Activated T-helper 1 cell treated with Interleukin-2 at 50 U/mL for 16 hours (primary cell): ENCODE data around the gene TSR1.
"Not testable (repeated sequence)": the region's sequence is repeated elsewhere in the genome, so short reads cannot be mapped to it uniquely, and the experiment has no call there.

Experiments
- DNase-seq: peaks from one replicate; pipeline ENCODE4 v3.0.0-alpha.2; 2020; ENCODE audit warnings: low read depth

The TSR1 gene

GRCh38 chr17:2336852-2337543 is 741 bp upstream of the TSR1 start, which contains the start of gene SGSM2:
SGSM2 (plus strand) TSS chr17:2337501; CDS start chr17:2337689, 188 bp downstream.
- peak; percentile 63 for DNase-seq

GRCh38 chr17:2335726-2336214 is 487 bp downstream of the TSR1 start:
- DNase-seq = no peak

- no peak for DNase-seq
Measured at GRCh38 chr17:2331303-2331702, 5.0 kb downstream of the TSR1 start.

GRCh38 chr17:2323629-2324314 is 12.5 kb downstream of the TSR1 start:
- DNase-seq = no peak

- DNase-seq = no peak
Measured at GRCh38 chr17:2321399-2321798, 14.9 kb downstream of the TSR1 start.

GRCh38 chr17:2319051-2319450 is 17.2 kb downstream of the TSR1 start:
- DNase-seq = no peak

- DNase-seq = no peak
Measured at GRCh38 chr17:2317796-2318195, 18.5 kb downstream of the TSR1 start.

GRCh38 chr17:2316916-2317205 is 19.4 kb downstream of the TSR1 start:
- DNase-seq = not testable (repeated sequence)

- DNase-seq = no peak
Measured at GRCh38 chr17:2312736-2313135, 23.5 kb downstream of the TSR1 start.

- DNase-seq = no peak
Measured at GRCh38 chr17:2309338-2310154, 26.7 kb downstream of the TSR1 start.

- DNase-seq = no peak
Measured at GRCh38 chr17:2304931-2305330, 31.3 kb downstream of the TSR1 start.

GRCh38 chr17:2303204-2304188 is 32.8 kb downstream of the TSR1 start, which contains the start of the genes SMG6 and SRR:
SMG6 (minus strand) TSS chr17:2303785; CDS start chr17:2303720, 65 bp downstream.
SRR (plus strand) TSS chr17:2303950; CDS start chr17:2315561, 11,611 bp downstream.
- peak; percentile 96 for DNase-seq

GRCh38 chr17:2302778-2303203 is 33.5 kb downstream of the TSR1 start:
- DNase-seq = no peak

GRCh38 chr17:2299756-2300155 is 36.5 kb downstream of the TSR1 start:
- no peak for DNase-seq

- DNase-seq = no peak
Measured at GRCh38 chr17:2299136-2299535, 37.1 kb downstream of the TSR1 start.

GRCh38 chr17:2297023-2297422 is 39.2 kb downstream of the TSR1 start:
- no peak for DNase-seq

GRCh38 chr17:2295575-2295974 is 40.7 kb downstream of the TSR1 start:
- no peak for DNase-seq

- no peak for DNase-seq
Measured at GRCh38 chr17:2292100-2292499, 44.2 kb downstream of the TSR1 start.

- DNase-seq = no peak
Measured at GRCh38 chr17:2289878-2290478, 46.3 kb downstream of the TSR1 start.

GRCh38 chr17:2283302-2283701 is 53.0 kb downstream of the TSR1 start:
- DNase-seq = no peak

GRCh38 chr17:2282297-2282873 is 53.9 kb downstream of the TSR1 start:
- DNase-seq = no peak
